NCI-H1105 treated with DMSO at 0.1 percent for 48 hours (cell line): ENCODE data around the gene MUC16.

Source experiments
- DNase-seq: peaks from one replicate; lab custom pipeline; 2025; lab: John Stamatoyannopoulos, UW

Gene MUC16

DNA sequence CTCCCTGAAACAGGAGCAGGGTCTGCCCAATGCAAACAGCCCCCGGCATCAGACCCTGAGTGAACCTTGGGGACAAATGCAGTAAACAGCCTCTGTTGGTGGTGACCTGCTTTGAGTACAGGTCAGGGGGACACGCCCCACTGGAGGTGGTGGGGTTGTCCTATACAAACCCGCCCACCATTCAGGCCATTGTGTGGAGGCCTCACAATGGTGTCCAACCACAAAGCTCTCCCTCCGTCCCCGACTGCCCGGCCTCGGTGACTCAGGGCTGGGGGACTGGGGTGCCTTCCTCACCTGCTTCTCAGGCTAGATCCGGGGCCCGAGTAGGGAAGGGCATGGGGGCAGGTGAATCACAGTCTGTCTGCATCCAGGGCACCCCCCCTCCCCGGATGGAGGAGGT lies 1.5 kb downstream of the MUC16 start:
- no peak for DNase-seq

DNA sequence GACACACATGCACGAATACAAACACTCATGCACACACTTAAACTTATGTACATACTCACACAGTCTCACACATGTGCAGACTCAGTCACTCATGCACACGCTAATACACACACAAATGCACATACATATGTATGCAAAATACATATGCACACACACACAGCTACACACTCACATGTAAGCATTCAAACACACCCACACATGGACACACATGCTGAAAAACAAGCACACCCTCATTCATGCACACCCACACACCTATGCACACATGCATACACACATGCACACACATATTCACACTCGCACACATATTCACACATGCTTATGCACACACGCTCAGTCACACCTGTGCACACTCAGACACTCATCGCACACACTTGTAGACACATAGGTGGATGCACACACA lies 9.3 kb downstream of the MUC16 start:
- no peak for DNase-seq

DNA sequence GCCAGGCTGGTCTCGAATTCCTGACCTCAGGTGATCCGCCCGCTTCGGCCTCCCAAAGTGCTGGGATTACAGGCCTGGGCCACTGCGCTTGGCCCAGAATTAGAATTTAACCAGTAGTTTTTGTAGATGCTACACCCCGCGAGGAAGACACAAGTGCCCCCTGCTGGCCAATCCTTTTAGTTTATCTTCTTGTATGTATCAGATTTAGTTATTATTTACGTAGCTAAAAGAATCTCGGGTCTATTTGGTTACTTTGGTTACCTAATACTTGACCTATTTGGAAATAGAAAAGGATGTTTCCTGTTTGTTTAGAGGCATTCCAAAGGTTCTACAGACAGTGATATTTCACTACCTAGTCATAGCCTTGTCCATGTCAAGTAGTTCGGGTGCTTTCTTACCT lies 22.0 kb downstream of the MUC16 start:
- DNase-seq: no peak

DNA sequence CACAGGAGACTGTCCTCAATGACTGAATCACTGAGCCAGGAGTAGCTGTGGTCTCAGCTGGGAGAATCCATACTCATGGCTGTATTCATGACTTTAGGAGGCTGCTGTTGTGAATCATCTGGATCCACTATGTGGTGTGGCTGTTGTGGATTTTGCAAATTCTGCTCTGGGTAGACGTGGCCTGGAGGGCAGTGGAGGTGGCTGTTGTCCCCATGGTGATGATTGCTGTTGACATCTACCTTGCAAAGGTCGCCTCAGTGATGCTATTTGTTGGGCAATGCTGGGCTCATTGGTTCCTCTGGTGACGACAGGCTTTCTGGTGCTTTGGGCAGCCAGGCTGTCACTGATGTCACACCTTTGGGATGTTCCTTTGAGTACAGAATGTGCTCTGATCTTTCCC lies 23.9 kb downstream of the MUC16 start:
- DNase-seq: no peak

DNA sequence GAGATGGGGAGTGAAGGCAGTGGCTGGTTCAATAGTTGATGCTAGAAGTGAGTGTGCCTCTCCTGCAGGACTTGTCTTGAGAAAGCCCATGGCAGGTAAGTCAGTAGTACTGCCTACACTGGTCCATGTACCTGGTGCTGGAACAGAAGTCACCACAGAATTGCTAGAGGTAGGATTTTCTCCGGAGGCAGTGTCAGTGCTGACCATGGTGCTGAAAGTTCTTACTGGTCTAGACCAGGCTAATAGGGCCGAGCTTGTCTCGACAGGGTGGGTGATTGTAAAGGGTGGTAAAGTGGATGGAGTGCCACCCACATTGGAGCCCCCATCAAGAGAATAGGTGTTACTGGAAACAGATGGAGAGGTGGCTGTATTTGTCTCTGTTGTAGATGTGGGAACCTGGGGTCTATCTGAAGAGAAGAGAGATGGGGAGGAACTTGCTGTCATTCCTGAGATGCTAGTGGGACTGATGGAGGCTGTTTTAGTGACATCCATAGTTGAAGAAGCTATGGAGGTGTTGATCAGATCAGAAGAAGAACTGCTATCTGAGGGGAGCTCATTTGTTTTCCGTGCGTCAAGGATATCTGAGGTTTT lies 36.6 kb downstream of the MUC16 start:
- no peak for DNase-seq

DNA sequence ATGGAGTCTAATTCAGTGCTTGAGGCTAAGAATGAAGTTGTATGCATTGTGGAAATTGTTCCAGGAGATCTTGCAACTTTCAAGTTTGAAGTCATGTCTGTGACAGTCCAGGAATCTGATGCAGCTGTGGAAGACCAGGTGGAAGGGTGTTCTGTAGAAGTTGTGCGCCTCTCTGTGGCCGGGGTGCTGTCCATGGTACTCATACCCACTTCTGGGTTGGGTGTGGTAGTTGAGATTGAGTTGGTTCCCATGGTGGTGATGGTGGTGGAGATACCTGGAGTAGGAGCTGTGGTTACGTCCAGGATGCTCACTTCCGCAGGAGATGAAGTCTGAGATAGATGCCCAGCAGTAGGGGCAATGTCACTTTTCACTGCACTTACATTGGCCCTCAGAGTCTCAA lies 44.3 kb downstream of the MUC16 start:
- no peak for DNase-seq
